WTC11 (cell line): ENCODE measurements around the gene NTMT1.

Experiments
- IRF1 ChIP-seq: sonication (generic); formaldehyde crosslinking; IDR thresholded peaks from 2 replicates; pipeline ENCODE4 v1.8.0; 2023; ENCODE audit warnings: missing genetic modification reagents
- MXD4 ChIP-seq: fragments of 250-450 bp; sonication (Bioruptor Pico); IDR thresholded peaks from 2 replicates; pipeline ENCODE4 v1.8.0; 2021; ENCODE audit warnings: mild to moderate bottlenecking, moderate library complexity, borderline replicate concordance
- RELA ChIP-seq: sonication (generic); formaldehyde crosslinking; IDR thresholded peaks from 2 replicates; pipeline ENCODE4 v1.8.1; 2022; ENCODE audit warnings: missing genetic modification reagents, mild to moderate bottlenecking, borderline replicate concordance
- USF1 ChIP-seq: sonication (generic); formaldehyde crosslinking; IDR thresholded peaks from 2 replicates; pipeline ENCODE4 v1.8.0; 2022; ENCODE audit warnings: mild to moderate bottlenecking, missing genetic modification reagents
- TF ChIP-seq, protein P1 (sequence below): fragments of 200-600 bp; IDR thresholded peaks from 2 replicates; pipeline ENCODE4 v1.8.0; 2022; ENCODE audit warnings: antibody characterized with exemption
- TF ChIP-seq, protein P2 (sequence below): fragments of 250-450 bp; sonication (Bioruptor Pico); IDR thresholded peaks from 2 replicates; pipeline ENCODE4 v1.8.0; 2021; ENCODE audit warnings: mild to moderate bottlenecking

- no peak for TF ChIP-seq IRF1 (CRISPR knock-in tag)
- TF ChIP-seq MXD4 = no peak
- TF ChIP-seq, protein P1, sequence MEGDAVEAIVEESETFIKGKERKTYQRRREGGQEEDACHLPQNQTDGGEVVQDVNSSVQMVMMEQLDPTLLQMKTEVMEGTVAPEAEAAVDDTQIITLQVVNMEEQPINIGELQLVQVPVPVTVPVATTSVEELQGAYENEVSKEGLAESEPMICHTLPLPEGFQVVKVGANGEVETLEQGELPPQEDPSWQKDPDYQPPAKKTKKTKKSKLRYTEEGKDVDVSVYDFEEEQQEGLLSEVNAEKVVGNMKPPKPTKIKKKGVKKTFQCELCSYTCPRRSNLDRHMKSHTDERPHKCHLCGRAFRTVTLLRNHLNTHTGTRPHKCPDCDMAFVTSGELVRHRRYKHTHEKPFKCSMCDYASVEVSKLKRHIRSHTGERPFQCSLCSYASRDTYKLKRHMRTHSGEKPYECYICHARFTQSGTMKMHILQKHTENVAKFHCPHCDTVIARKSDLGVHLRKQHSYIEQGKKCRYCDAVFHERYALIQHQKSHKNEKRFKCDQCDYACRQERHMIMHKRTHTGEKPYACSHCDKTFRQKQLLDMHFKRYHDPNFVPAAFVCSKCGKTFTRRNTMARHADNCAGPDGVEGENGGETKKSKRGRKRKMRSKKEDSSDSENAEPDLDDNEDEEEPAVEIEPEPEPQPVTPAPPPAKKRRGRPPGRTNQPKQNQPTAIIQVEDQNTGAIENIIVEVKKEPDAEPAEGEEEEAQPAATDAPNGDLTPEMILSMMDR = no peak
- TF ChIP-seq USF1 (CRISPR knock-in tag) = no peak
- TF ChIP-seq, protein P2, sequence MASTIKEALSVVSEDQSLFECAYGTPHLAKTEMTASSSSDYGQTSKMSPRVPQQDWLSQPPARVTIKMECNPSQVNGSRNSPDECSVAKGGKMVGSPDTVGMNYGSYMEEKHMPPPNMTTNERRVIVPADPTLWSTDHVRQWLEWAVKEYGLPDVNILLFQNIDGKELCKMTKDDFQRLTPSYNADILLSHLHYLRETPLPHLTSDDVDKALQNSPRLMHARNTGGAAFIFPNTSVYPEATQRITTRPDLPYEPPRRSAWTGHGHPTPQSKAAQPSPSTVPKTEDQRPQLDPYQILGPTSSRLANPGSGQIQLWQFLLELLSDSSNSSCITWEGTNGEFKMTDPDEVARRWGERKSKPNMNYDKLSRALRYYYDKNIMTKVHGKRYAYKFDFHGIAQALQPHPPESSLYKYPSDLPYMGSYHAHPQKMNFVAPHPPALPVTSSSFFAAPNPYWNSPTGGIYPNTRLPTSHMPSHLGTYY (CRISPR knock-in tag) = no peak
- TF ChIP-seq RELA (CRISPR knock-in tag) = no peak
Observed at GRCh38 chr9:129640871-129641749, 15.1 kb downstream of the NTMT1 start.
